Measurements from ENCODE around the gene UGT1A4. TPM values are rescaled to one million over a fixed set of nuclear protein-coding genes. Genes with fewer than 3 reads are reported as not detected.

The UGT1A4 gene
- total RNA-seq, 2 donors from 2014 or later: 0.93 to 1.8 TPM

- Histone ChIP-seq H3K4me1 (no peaks in the 10 kb centered on the region), H3K9me3 (no peaks in the 10 kb centered on the region), H3K4me3 (no peak overlapping the region), H3K36me3 (no peaks in the 10 kb centered on the region), H3K27me3 (no peaks in the 10 kb centered on the region), H3K9ac (ENCODE audit: low read depth in 2 of 2, low read length in 2 of 2) (no peak overlapping the region), H3K27ac (no peak overlapping the region)
- no peak for TF ChIP-seq CTCF (IDR thresholded peaks at IDR 0.05)
- peak; percentile 53 for DNase-seq
- intact Hi-C loops (cut with DNase I): no loop called here
Observed at GRCh38 chr2:233684640-233685039, 33.9 kb upstream of the UGT1A4 start.

- Histone ChIP-seq H3K36me3 (no peaks in the 10 kb centered on the region), H3K9ac (ENCODE audit: low read depth in 2 of 2, low read length in 2 of 2) (no peak overlapping the region), H3K4me3 (no peak overlapping the region), H3K27me3 (no peaks in the 10 kb centered on the region), H3K27ac (no peak overlapping the region), H3K9me3 (no peaks in the 10 kb centered on the region), H3K4me1 (no peaks in the 10 kb centered on the region)
- DNase-seq: no peak
- intact Hi-C loops (cut with DNase I): no loop called here
- TF ChIP-seq CTCF (IDR thresholded peaks at IDR 0.05): no peak
Observed at GRCh38 chr2:233686928-233687327, 31.6 kb upstream of the UGT1A4 start.

- Histone ChIP-seq H3K9ac (ENCODE audit: low read depth in 2 of 2, low read length in 2 of 2) (no peak overlapping the region), H3K36me3 (no peaks in the 10 kb centered on the region), H3K4me1 (peaks cover 3% of the 10 kb centered on the region), H3K4me3 (no peak overlapping the region), H3K9me3 (no peaks in the 10 kb centered on the region), H3K27ac (no peak overlapping the region), H3K27me3 (no peaks in the 10 kb centered on the region)
- no peak for DNase-seq
- intact Hi-C loops (cut with DNase I): no loop called here
- no peak for TF ChIP-seq CTCF (IDR thresholded peaks at IDR 0.05)
Observed at GRCh38 chr2:233688341-233688740, 30.2 kb upstream of the UGT1A4 start.

GRCh38 chr2:233689031-233689430 lies 29.5 kb upstream of the UGT1A4 start:
- Histone ChIP-seq H3K36me3 (no peaks in the 10 kb centered on the region), H3K27me3 (no peaks in the 10 kb centered on the region), H3K4me1 (peaks cover 3% of the 10 kb centered on the region), H3K27ac (no peak overlapping the region), H3K4me3 (no peak overlapping the region), H3K9me3 (no peaks in the 10 kb centered on the region), H3K9ac (ENCODE audit: low read depth in 2 of 2, low read length in 2 of 2) (no peak overlapping the region)
- DNase-seq: no peak
- no peak for TF ChIP-seq CTCF (IDR thresholded peaks at IDR 0.05)
- intact Hi-C loops (cut with DNase I): no loop called here

GRCh38 chr2:233689501-233689900 lies 29.0 kb upstream of the UGT1A4 start:
- H3K27me3 ChIP-seq: no peaks in the 10 kb centered on the region
- peaks cover 3% of the 10 kb centered on the region for H3K4me1 ChIP-seq
- DNase-seq: no peak
- no peak for TF ChIP-seq CTCF (IDR thresholded peaks at IDR 0.05)
- H3K36me3 ChIP-seq: no peaks in the 10 kb centered on the region
- intact Hi-C loops (cut with DNase I): no loop called here
- no peak overlapping the region for H3K4me3 ChIP-seq
- H3K9me3 ChIP-seq: no peaks in the 10 kb centered on the region
- H3K27ac ChIP-seq: no peak overlapping the region
- no peak overlapping the region for H3K9ac ChIP-seq (ENCODE audit: low read depth in 2 of 2, low read length in 2 of 2)

- intact Hi-C loops (cut with DNase I): no loop called here
- Histone ChIP-seq H3K27ac (no peak overlapping the region), H3K4me1 (peaks cover 3% of the 10 kb centered on the region), H3K4me3 (no peak overlapping the region), H3K9ac (ENCODE audit: low read depth in 2 of 2, low read length in 2 of 2) (no peak overlapping the region), H3K27me3 (no peaks in the 10 kb centered on the region), H3K36me3 (no peaks in the 10 kb centered on the region), H3K9me3 (no peaks in the 10 kb centered on the region)
- no peak for DNase-seq
- no peak for TF ChIP-seq CTCF (IDR thresholded peaks at IDR 0.05)
Observed at GRCh38 chr2:233690444-233690843, 28.1 kb upstream of the UGT1A4 start.

Data from colonic mucosa (tissue), 4 donors.